GM18507 (cell line): ENCODE results near the gene SUGP1.

ENCODE experiments used
- DNase-seq: peaks from one replicate; pipeline ENCODE4 v3.0.0; 2011; ENCODE audit warnings: low read depth; ENCODE audit not compliant: insufficient read length; ENCODE audit errors: extremely low spot score
- FAIRE-seq: peaks from 2 replicates; lab custom pipeline; 2011; peaks lifted over from hg19 to GRCh38; lab: Jason Lieb, UNC

SUGP1 gene

DNA sequence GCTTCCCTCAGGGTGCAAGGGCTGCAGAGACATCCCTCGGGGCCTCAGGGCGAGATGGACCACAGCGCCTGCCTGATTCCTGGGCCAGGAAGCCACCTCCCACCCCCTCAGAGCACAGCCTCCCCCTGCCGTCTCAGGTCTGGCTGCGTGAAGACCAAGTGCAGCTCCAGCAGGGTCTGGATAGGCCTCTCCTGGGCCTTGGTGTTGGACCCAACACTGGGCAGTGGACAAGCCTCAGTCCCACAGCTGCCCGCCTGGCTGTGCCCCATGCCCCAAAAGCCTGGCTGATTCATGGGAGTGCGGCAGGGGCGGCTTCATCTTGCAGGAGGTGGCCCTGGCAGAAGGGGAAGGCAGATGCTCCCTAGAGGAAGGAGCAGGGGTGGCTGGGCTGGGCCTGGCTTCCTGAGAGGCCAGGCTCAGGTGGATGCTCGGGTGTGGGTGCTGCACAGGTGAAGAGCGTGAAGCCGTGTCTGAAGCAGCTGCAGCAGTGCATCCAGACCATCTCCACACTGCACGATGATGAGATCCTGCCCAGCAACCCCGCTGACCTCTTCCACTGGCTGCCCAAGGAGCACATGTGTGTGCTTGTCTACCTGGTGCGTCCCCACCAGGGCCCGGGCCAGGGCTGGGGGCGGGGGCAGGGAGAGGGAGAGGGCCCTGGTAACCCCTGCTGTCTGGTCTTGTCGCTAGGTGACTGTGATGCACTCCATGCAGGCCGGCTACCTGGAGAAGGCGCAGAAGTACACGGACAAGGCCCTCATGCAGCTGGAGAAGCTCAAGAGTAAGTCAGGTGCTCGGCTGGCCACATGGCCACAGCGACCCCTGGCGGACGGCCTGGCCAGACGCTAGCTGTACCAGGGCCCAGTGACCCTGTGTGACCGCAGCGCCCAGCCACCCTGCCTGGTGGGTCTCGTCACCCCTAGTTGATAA, 22.0 kb upstream of the SUGP1 start:
- FAIRE-seq = peak; percentile 59
- peak; percentile 36 for DNase-seq

DNA sequence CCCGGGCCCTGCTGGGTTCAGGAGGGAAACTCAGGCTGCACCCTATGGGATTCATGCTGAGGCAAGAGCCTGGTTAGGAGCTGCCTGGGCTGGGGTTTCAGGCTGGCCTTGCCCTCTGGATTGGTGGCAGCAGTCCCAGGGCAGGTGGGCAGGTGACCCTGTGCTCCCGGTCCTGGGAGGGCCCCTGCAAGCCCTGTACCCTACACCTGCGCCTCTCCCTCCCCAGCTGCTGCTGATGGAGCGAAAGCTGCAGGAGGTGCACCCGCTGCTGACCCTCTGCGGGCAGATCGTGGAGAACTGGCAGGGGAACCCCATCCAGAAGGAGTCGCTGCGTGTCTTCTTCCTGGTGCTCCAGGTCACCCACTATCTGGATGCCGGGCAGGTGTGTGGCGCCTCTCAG, 20.7 kb upstream of the SUGP1 start:
- FAIRE-seq = no peak
- no peak for DNase-seq

DNA sequence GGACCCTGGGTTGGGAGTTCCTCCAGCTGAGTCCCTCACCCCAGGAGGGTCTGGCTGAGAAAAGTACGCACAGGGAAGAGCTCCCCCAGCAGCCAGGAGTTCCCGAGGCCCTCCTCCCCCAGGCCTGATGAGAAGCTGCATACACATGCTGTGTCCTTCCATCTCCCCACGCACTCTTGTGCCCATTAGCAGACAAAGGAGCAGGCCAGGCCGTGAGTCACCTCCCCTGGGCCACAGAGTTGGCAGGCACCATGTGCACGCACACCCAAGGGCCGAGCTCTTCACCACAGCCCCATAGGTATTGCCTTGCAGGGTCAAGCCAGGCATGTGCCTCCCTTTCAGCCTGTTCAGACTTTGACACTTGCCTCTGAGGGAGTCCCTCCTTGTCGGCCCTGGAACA, 17.8 kb upstream of the SUGP1 start:
- no peak for FAIRE-seq
- DNase-seq = no peak

DNA sequence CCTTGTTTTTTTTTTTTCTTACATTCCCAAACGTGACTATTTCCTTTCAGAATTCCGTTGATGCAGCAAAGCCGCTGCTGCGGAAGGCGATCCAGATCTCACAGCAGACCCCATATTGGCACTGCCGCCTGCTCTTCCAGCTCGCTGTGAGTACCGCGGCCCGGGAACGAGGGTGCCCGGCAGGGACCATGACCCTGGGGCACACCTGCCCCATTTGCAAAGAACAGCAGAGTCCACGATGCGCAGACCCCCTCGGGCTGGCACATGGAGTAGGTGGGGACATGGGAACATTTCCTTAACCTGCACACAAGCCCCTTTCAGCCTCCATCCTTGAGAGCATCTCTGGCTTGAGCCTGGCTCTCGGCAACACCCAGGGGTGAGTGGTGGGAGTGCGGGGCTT, 16.8 kb upstream of the SUGP1 start:
- DNase-seq = no peak
- FAIRE-seq = no peak

DNA sequence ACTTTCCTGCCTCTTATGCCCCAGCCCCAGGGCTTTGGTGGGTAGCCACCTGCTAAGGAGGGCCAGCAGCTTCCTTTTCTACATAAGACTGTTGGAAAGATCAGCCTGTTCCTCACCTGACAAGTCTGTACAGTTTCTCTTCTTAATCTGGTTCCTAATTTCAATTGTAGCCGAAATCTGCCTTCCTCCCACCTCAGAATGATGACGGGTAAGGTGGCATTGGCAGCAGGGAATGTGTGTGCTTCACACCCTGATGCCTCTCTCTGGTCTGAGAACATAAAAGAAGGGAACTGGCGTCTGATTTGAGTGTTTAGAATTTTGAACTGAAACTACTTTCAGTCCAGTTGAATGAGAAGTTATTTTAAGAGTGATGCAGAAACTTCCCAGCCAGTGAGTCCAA, 16.3 kb upstream of the SUGP1 start:
- DNase-seq = no peak
- no peak for FAIRE-seq

DNA sequence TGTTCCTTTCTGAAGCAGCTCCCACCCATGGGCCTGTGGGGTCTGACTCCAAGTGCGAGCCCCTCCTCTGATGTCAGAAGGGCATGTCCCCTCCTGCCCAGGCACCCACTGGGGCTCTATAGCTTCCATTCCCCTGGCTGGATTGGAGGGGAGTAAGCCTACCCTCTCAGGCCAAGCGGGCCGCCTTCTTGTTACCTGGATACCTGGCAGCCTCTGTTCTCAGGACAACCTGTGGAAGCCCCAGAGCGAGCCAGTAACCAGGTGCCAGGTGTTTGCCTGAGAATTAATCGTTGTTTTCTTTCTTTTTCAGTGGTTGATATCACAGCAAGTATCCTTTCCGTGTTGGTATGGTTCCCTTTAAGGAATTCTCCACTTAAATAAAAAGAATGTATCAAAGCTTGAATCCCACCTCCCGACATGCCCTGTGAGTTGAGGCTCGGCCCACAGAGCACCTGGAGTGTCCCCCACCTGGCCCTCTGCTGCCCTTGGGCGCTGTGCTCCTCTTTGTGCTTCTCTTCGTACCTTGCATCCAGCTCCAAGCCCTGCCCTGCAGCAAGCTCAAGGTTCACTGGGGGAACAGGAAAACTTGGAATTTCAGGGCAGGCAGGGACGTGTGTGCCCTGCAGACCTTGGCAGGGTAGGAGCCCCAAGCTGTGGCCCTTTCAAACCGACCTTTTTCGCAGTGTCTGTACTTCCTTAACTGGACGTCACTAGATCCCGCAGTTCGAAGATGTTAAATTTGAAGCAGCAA, 15.3 kb upstream of the SUGP1 start:
- FAIRE-seq = no peak
- DNase-seq = no peak

DNA sequence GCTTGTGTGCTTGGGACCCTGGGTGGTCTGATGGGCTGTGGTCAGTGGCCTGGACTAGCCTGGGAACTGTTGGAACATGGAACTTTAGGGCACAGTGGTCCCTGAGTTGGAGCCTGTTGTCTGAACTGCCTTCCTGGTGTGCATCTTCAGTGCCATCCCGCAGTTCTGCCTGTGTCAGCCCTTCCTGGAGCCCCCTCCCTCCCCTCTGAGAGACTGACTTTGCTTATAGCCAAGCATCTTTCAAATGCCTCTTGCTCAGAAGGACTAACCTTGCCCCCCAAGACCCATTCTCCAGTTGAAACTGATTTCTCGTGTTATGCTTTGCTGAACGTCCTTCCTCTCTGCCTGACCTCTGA, 14.7 kb upstream of the SUGP1 start:
- FAIRE-seq (no peak), DNase-seq (no peak)

DNA sequence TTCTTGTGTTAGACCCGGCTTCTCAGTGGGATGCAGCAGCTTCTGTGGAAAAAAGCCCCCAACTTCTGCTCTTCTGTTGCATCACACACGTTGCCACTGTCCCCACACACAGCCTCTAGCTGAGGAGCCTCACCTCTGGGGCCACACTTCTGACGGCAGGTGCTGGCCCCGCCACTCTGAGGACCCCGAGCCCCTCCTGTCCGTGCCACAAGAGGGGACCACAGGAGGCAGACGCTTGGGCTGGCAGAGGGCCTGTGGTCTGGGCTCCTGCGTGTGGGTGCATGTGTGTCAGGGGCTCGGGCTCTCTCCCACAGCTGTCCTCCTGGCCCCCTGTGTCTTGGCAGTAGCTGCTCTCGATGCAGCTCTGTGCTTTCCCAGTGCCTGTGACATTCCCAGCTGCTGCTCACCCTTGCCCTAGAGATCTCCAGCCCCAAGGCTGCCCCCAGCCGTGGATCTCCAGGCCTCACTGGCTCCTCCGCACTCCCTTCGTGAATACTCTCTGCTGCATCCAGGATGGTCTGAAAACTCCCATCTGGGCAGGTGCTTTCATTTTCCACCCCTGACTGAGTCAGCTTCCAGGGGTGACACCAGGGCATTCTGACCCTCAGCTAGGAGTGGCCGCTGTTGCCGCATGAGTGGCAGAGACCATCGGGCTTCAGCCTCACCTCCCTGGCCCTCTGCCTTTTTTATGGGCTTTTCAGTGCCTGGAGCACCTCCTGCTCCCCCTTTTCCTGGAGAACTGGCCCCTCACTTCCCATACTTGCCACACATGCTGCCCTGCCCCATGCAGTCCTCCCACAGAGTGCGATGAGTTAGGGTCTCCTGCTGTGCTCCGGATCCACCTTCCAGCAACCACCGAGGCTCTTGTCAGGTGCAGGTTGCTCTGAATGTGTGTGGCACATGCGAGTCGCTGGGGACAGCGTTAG, 14.0 kb upstream of the SUGP1 start:
- FAIRE-seq (no peak), DNase-seq (no peak)

DNA sequence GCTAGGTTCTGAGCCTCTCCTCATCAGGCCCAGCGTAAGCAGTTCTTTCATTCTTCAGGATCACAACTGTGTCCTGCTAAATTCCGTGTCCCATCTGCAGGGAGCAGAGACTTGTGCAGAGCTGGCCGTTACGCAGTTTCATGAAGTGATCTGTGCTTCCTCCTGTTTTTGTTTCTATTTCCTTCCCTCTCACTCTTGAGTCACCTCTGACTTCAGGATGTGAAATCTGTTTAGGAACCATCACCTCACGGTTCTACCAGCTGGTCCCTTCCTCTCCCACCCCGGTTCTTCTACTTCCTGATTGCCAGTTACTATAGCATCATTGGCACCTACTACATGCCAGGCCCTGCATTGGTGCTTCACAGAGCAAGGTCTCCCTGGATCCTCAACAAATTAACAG, 8.8 kb upstream of the SUGP1 start:
- DNase-seq (no peak), FAIRE-seq (peak; percentile 56)

DNA sequence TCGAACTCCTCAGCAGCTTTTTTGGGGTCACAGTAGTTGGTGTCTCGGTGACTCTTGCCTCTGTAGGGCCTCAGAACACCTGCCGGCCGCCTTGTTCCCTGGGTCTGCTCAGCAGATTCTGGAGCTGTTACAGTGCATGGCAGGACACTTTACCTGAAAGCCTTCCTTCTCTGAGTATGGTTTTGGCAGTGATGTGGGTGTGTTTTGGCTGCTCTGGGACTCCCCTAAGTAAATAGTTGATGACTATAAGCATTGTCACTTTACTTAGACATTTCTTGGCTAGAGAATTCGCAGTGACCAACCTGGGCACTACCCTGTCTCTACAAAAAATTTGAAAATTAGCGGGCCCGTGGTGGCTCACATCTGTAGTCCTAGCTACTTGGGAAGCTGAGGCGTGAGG, 7.4 kb upstream of the SUGP1 start:
- no peak for DNase-seq
- no peak for FAIRE-seq

DNA sequence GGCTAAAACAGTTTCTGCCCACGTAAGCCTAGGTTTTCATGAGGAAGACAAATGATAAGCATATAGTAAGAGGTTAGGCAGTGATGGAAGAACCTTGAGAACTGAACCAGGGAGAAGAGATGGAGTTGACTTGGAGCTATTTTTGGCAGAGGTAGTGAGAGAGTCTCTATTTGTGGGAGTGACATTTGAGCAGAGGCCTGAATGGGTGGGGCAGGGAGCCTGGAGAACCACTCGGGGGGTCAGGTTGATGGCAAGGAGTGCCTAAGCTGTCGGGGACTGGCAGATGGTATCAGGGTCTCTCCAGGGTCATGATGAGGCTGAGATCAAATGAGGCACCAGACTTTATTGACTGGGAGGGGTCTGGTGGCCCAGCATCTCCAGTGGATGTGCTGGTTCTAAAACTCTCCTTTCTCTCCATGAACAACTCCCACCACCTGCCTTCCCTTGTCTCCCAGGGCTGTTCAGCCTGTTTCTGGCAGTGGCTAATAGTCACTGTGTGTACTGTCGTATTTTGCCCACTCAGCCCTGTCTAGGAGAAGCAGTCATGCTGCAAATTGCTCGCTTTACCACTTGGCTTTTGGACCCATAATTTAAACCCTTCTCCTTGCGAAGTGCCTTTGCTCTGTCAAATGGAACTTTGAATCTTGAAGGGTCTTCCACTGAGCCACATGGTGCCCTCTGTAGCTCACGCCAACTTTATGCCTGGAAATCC, 3.9 kb upstream of the SUGP1 start:
- no peak for DNase-seq
- FAIRE-seq = no peak

DNA sequence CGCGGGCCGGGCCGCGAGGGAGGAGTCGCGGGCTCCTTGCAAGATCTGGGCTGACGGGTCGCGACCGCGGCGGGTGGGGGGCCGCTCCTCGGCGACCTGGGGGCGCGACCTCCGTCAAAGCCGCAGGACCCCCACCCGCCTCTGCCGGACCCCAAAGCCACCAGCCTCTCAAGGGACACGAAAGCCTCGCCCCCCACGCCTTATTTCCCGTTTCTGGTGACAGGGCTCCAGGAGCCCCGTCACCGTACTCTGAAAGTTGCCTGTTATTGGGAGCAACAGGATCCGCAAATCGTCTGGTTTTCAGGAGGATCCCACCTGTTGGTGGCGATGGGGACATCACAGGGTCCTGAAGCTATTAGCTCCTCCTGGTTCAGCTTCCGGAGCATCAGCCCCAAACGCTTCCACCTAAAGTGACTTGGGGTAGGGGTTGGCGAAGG, 850 bp upstream of the SUGP1 start:
- FAIRE-seq = no peak
- DNase-seq = no peak

DNA sequence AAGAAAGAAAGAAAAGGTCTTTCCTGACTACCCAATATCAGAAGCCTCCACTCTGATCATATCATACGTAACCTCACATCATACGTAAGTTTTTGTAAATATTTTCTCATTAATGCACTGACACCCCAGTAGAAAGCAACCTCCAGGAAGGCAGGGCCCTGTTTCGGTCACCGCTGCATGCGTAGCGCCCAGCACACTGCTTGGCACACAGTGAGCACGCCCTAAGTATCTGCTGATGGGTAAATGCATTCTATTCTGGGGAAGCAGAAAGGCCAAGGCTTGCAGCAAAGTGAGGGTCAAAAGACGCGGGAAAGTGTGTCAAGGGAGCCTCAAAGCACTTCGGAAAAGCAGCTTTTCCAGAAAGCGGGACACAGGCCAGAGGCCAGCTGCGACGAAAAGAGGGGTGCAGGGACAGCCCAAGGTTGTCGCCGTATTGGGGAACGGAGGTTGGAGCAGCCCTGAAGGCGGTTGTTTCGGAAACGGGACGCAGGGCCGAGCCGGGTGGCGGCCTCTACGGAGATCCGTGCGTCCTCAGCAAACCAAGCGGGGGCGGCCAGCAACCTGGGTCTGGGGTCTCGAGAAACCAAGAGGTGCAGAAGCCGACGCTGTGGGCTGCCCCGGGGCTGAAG, 463 bp downstream of the SUGP1 start:
- FAIRE-seq (no peak), DNase-seq (no peak)

DNA sequence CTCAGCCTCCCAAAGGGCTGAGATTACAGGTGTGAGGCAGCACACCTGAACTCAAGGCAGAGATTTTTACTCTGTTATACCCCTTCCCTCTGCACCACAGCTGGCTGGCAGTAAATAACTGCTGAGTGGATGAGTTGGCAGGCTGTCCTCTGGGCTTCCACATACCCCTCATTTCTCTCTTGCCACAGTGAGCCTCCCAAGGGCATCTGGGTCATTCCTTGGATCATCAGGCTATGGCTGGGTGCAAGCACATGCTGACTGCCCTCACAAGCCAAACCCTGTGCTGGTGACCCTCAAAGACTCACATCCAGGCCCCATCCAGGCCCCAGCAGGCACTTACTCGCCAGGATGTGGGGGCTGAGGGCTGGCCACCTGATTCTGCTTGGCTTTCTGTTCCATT, 4.2 kb downstream of the SUGP1 start:
- DNase-seq (no peak), FAIRE-seq (no peak)

DNA sequence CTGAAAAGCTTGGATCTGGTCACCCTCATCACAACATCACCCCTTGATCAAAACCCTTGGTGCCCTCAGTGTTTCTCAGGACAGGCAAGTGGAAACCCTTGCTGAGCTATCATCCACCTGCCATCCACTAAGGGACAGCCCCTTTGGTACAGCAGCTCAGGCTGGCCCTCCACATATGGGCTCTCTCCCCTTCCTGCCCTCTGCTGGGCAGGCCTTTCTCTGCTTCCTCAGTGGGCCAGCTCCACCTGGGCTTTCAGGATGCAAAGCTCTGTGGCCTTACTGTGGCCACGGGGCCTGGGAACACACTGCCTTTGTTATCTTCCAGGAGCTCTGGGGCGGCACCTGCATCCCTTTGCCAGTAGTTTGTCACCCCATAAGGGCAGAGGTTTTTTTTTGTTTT, 4.9 kb downstream of the SUGP1 start:
- no peak for DNase-seq
- no peak for FAIRE-seq

DNA sequence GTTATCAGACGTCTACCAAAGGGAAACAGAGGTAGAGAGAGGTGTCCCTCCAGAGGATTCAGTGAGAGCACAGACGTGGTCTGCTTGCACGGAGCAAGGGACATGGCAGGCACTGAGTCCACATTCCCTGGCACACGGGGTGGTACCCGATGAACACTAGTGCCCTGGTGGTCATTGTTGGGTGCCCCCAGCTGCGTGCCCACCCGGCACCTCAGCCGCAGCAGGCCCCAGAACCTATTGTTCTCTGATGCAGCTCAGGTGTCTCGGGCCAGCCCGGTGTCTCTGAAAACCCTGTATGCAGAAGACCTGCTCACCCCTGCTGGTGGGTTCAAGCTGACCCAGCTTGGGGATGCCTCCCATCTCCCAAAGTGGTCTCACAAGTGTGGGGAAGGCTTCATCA, 11.9 kb downstream of the SUGP1 start:
- FAIRE-seq = no peak

DNA sequence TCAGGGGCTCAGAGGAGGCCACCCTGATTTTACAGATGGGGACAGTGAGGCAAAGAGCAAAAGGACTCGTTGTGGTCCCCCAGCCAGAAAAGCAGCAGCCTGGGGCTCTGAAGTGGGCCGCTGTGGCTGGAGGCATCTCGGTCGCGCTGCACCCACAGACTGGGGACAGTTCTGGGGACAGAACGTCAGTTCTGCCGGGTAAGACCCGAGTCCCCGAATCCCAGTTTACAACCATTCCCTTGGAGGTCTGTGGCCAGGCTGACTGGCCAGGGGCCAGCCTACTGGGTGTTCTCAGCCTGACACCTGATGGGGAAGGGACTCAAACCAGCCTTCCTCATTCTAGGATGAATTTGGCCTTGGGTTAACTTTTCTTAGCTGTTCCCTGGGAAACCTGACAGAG, 14.1 kb downstream of the SUGP1 start:
- DNase-seq = no peak
- no peak for FAIRE-seq

More for the DNA sequence above, 11.9 kb downstream of the SUGP1 start:
- DNase-seq = no peak

DNA sequence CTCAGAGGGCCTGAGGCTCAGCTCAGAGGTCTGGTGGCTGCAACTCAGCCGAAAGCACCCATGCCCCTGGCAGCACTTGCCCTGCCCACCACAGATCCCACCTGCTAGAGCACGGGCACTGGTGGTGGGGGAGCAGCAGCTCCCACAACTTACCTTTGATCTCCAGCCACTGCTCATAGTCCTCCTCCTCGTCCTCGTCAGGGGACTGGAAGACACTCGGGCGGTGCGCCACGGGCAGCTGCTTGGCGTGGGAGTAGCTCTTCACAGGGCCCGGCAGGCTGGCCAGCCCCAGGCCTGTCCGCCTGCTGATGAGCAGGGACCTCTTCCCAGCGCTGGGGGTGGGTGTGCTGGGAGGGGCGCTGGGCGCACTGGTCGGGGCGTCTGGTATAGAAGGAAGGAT, 14.6 kb downstream of the SUGP1 start:
- no peak for FAIRE-seq
- no peak for DNase-seq

DNA sequence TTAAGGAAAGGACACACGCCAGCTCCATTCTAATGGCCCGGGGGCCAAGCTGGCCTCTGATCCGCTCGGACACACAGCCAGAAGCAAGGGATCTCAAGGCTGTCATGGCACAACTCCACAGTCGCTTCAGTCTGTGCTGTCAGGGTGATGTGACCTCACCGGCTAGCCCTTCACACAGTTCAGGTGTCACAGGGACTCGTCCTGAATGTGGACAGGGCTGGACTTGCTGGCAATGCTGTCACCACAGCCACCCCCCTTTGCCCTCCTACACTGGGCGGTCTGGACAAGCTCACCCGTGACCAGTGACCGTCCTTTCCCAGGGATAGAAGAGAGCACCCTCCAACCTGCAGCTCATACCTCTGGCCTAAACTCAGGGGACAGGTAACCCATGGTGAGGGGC, 15.2 kb downstream of the SUGP1 start:
- DNase-seq = no peak
- FAIRE-seq = no peak
